Ovary (tissue), 9 donors: ENCODE results near the gene SIK2. TPM values are rescaled to one million over a fixed set of nuclear protein-coding genes. Genes with fewer than 3 reads are reported as not detected.

ENCODE experiments used
- DNase-seq, 5 donors: peaks; one replicate each; pipeline ENCODE4 v3.0.0-alpha.2; 2019 to 2020
- H3K27ac ChIP-seq, 2 donors: fragments of 200-600 bp; one replicate each; pipeline versions ENCODE4 v1.5.1 to v1.8.0; 2019 to 2022
- H3K27me3 ChIP-seq: fragments of 200-600 bp; one replicate; pipeline ENCODE4 v1.8.0; 2022
- H3K36me3 ChIP-seq: fragments of 200-600 bp; sonication (generic); one replicate; pipeline ENCODE4 v1.5.1; 2019
- H3K4me1 ChIP-seq: one replicate; pipeline ENCODE4 v1.8.1; 2013; ENCODE audit warnings: mild to moderate bottlenecking, moderate library complexity; ENCODE audit not compliant: insufficient read depth
- H3K4me3 ChIP-seq: fragments of 200-600 bp; sonication (generic); one replicate; pipeline ENCODE4 v1.5.1; 2017
- H3K9me3 ChIP-seq, 2 donors: fragments of 200-600 bp in 1 of 2; sonication (generic) in 1 of 2; one replicate each; pipeline versions ENCODE4 v1.5.1 to v1.8.1; 2013 to 2019; ENCODE audit warnings: mild to moderate bottlenecking in 1 of 2, moderate library complexity in 1 of 2
- EP300 ChIP-seq: sonication (generic); formaldehyde crosslinking; IDR thresholded peaks from one replicate; pipeline ENCODE4 v1.6.1; 2017; ENCODE audit warnings: antibody characterized with exemption
- POLR2A ChIP-seq: fragments of 450-650 bp; IDR thresholded peaks from one replicate; pipeline ENCODE4 v1.6.1; 2017; ENCODE audit warnings: antibody characterized with exemption, mild to moderate bottlenecking, moderate library complexity
- WGBS, 3 donors: extraction: QIAGEN DNeasy Blood & Tissue Kit in 1 of 3; methylation state at CpG; one replicate each; pipeline versions ENCODE4 v1.1.5 to v1.1.7; 2013 to 2017; 5-methylcytosine and 5-hydroxymethylcytosine counted together
- intact Hi-C, 4 donors: fragments of 100-400 bp; cut with DNase I; formaldehyde crosslinking; loops; one replicate each; pipeline versions ENCODE4 v1.11.0 to v1.15.1; 2022 to 2023
- polyA plus RNA-seq, 2 donors: library from polyadenylated mRNA; stranded (reverse); fragments of 200-250 nt in 1 of 2; fragments of 350-450 nt in 1 of 2; fragmentation: Illumina TruSeq in 1 of 2; extraction: RNeasy Lipid Tissue Mini Kit (QIAGEN cat#74804) in 1 of 2; gene quantifications; one replicate each; pipeline ENCODE4 v1.2.3, GENCODE V29; 2013 to 2014
- total RNA-seq, 7 donors: library from RNA; depleted of rRNA in 2 of 7; stranded (reverse); fragments of >200 nt in 2 of 7; fragmentation: NEBNext Ultra II Directional in 3 of 7; extraction: Animal tissue kit (Norgen Biotek cat#: 25700) in 3 of 7; gene quantifications; one replicate each; pipeline versions ENCODE4 v1.1.0 to v1.2.4, GENCODE V29; 2016 to 2023
- TF ChIP-seq, protein P1 (sequence below), 3 donors: fragments of 450-650 bp in 2 of 3; fragments of 200-600 bp in 1 of 3; IDR thresholded peaks; one replicate each; pipeline versions ENCODE4 v1.5.1 to v1.8.0; 2016 to 2022; ENCODE audit warnings: antibody characterized with exemption in 3 of 3, mild to moderate bottlenecking in 1 of 3
- donor health status: DM: no; HTN: no; CAD: no; lungs with moderate emphysema.
- donor health status: DM: no; HTN: no; CAD: no.
- donor health status: Bipolar disorder and iron deficiency.
- donor health status: DM: yes; HTN: yes; CAD: no.
- donor health status: DM: no; HTN: no; CAD: no.
- donor health status: DM: yes; HTN: yes; CAD: no.

The SIK2 gene
- total and polyA plus RNA-seq, 9 donors, result 13.7 to 50.5 (median 26.8) TPM

DNA sequence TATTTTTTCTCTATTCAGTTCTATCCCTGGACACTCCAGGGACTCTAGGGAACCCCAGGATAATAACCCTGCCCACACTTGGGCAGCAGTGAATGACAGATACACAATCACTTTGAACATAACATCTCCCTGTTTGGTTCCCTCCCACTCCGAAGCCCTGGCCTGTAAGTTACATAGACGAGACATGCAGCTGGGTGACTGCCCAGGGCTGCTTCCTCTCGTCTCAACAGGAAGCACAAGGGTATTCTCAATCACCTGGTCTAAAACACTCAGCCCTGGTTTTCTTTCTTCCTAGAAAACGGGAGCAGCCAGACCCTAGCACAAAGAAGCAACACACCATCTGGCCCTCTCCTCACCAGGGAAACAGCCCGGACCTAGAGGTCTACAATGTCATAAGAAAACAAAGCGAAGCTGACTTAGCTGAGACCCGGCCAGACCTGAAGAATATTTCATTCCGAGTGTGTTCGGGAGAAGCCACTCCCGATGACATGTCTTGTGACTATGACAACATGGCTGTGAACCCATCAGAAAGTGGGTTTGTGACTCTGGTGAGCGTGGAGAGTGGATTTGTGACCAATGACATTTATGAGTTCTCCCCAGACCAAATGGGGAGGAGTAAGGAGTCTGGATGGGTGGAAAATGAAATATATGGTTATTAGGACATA, 42.3 kb upstream of the SIK2 start:
- no peak for DNase-seq
- Histone ChIP-seq H3K4me3 (no peak overlapping the region), H3K36me3 (no peaks in the 10 kb centered on the region), H3K4me1 (no peaks in the 10 kb centered on the region), H3K27me3 (no peaks in the 10 kb centered on the region), H3K27ac (no peak overlapping the region), H3K9me3 (no peaks in the 10 kb centered on the region)
- TF ChIP-seq POLR2A (no peak), EP300 (no peak)
- TF ChIP-seq, protein P1, sequence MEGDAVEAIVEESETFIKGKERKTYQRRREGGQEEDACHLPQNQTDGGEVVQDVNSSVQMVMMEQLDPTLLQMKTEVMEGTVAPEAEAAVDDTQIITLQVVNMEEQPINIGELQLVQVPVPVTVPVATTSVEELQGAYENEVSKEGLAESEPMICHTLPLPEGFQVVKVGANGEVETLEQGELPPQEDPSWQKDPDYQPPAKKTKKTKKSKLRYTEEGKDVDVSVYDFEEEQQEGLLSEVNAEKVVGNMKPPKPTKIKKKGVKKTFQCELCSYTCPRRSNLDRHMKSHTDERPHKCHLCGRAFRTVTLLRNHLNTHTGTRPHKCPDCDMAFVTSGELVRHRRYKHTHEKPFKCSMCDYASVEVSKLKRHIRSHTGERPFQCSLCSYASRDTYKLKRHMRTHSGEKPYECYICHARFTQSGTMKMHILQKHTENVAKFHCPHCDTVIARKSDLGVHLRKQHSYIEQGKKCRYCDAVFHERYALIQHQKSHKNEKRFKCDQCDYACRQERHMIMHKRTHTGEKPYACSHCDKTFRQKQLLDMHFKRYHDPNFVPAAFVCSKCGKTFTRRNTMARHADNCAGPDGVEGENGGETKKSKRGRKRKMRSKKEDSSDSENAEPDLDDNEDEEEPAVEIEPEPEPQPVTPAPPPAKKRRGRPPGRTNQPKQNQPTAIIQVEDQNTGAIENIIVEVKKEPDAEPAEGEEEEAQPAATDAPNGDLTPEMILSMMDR (IDR thresholded peaks at IDR 0.05), result no peak
- WGBS, 3 donors, result 81 to 82% (median 82%) methylated on average over 11 of the region's 11 CpGs
- intact Hi-C loops, result loop anchor here in 1 of 4 donors (5.0 kb wide), 1 partner anchor 282 kb away; no protein-coding TSS in a partner anchor

DNA sequence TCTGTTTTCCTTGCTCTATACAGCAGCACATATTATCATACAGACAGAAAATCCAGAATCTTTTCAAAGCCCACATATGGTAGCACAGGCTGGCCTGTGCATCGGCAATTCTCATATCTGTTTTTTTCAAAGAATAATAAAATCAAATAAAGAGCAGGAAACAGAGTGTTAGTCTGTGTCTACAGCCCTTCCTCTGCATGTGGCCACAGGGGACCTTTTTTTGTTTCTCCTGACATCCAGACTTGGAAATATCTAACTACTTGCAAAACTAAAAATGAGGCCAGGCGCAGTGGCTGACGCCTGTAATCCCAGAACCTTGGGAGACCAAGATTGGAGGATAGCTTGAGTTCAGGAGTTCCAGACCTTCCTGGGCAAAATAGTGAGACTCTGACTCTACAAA, 41.4 kb upstream of the SIK2 start:
- 93 to 95% (median 93%) methylated on average over 3 of the region's 3 CpGs for WGBS, 3 donors
- Histone ChIP-seq H3K36me3 (no peaks in the 10 kb centered on the region), H3K27ac (no peak overlapping the region), H3K4me3 (no peak overlapping the region), H3K9me3 (no peaks in the 10 kb centered on the region), H3K4me1 (no peaks in the 10 kb centered on the region), H3K27me3 (no peaks in the 10 kb centered on the region)
- no peak for DNase-seq
- intact Hi-C loops, result loop anchor here in 1 of 4 donors (5.0 kb wide), 1 partner anchor 282 kb away; no protein-coding TSS in a partner anchor
- no peak for TF ChIP-seq POLR2A
- TF ChIP-seq, protein P1 (IDR thresholded peaks at IDR 0.05), result no peak
- TF ChIP-seq EP300, result no peak

DNA sequence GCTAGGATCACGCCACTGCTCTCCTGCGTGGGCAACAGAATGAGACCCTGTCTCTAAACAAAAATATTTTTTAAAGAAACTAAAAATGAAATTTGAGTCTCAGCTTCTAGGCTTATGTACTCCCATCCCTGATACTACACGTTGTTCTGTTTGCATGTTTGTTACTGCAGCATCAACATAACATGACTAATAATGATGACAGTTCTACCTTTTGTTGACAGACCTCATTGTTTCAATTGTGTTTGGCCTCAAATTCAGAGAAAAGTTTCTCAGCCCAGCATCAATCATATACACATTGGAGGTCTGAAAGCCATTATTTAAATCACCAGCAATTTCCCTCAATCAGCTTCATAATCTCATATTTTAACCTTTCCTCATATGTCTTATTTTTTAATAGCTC, 40.9 kb upstream of the SIK2 start:
- TF ChIP-seq EP300 (no peak), POLR2A (no peak)
- TF ChIP-seq, protein P1 (IDR thresholded peaks at IDR 0.05), result no peak
- Histone ChIP-seq H3K27me3 (no peaks in the 10 kb centered on the region), H3K27ac (no peak overlapping the region), H3K4me1 (no peaks in the 10 kb centered on the region), H3K36me3 (no peaks in the 10 kb centered on the region), H3K9me3 (no peaks in the 10 kb centered on the region), H3K4me3 (no peak overlapping the region)
- intact Hi-C loops, result loop anchor here in 1 of 4 donors (5.0 kb wide), 1 partner anchor 281 kb away; no protein-coding TSS in a partner anchor
- WGBS, 3 donors, result 64 to 86% (median 77%) methylated on average over 3 of the region's 3 CpGs
- no peak for DNase-seq

DNA sequence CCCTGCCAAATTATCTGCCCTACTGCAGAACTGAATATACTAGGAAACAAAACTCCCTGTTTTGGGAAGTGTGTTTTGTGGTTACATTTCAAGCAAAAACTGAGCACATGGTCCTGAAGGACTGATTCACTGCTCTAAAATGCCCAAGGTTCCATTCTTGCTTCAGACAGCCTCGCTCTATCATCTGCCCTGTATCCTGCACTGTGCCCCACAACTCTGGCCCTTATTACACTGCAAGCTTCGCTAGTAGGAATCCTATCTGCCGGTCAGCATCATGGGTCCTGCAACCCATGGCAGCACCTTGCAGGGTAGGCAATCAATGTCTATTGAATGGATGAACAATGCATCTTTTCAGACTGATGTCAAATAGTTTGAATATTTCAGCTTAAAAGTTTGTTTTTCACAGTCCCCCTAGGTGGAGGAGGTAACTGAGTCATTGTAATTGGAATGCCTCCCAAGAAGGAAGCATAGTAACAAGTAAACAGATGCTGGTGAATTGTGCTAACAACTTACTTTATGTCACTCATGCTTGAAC, 40.4 kb upstream of the SIK2 start:
- no peaks in the 10 kb centered on the region for H3K36me3 ChIP-seq
- no peak for DNase-seq
- TF ChIP-seq EP300 (no peak), POLR2A (no peak)
- TF ChIP-seq, protein P1 (IDR thresholded peaks at IDR 0.05), result no peak
- no peaks in the 10 kb centered on the region for H3K4me1 ChIP-seq
- H3K9me3 ChIP-seq, result no peaks in the 10 kb centered on the region
- 34 to 38% (median 35%) methylated on average over 3 of the region's 3 CpGs for WGBS, 3 donors
- H3K4me3 ChIP-seq, result no peak overlapping the region
- H3K27me3 ChIP-seq, result no peaks in the 10 kb centered on the region
- H3K27ac ChIP-seq, result no peak overlapping the region
- intact Hi-C loops, result loop anchor here in 1 of 4 donors (5.0 kb wide), 1 partner anchor 280 kb away; no protein-coding TSS in a partner anchor
